Liver (tissue), 9 donors: ENCODE measurements around the gene SORL1. TPM values are rescaled to one million over a fixed set of nuclear protein-coding genes. Genes with fewer than 3 reads are reported as not detected.

Experiments
- DNase-seq: peaks from one replicate; pipeline ENCODE4 v3.0.0-alpha.2; 2017; ENCODE audit warnings: low spot score
- H3K27ac ChIP-seq, 2 donors: one replicate each; pipeline ENCODE4 v1.7.0; 2013; ENCODE audit warnings: inconsistent platforms in 2 of 2, low read length in 2 of 2, control low read depth in 1 of 2, low read depth in 1 of 2, mild to moderate bottlenecking in 1 of 2
- H3K27me3 ChIP-seq, 4 donors: one replicate each; pipeline versions ENCODE4 v1.6.1 to v1.7.0; 2013; ENCODE audit warnings: low read length in 3 of 4, inconsistent platforms in 1 of 4, mild to moderate bottlenecking in 1 of 4, moderate library complexity in 1 of 4; ENCODE audit not compliant: control insufficient read depth in 4 of 4, insufficient read depth in 4 of 4
- H3K36me3 ChIP-seq, 4 donors: one replicate each; pipeline versions ENCODE4 v1.6.1 to v1.7.0; 2013; ENCODE audit warnings: low read length in 3 of 4, mild to moderate bottlenecking in 3 of 4, low read depth in 1 of 4, moderate library complexity in 1 of 4; ENCODE audit not compliant: control insufficient read depth in 4 of 4, insufficient read depth in 3 of 4
- H3K4me1 ChIP-seq, 4 donors: one replicate each; pipeline versions ENCODE4 v1.6.1 to v1.7.0; 2013; ENCODE audit warnings: low read length in 3 of 4, mild to moderate bottlenecking in 3 of 4, moderate library complexity in 1 of 4; ENCODE audit not compliant: control insufficient read depth in 4 of 4, insufficient read depth in 4 of 4
- H3K4me3 ChIP-seq, 3 donors: one replicate each; pipeline versions ENCODE4 v1.6.1 to v1.7.0; 2013; ENCODE audit warnings: low read length in 3 of 3, control low read depth in 1 of 3, low read depth in 1 of 3, mild to moderate bottlenecking in 1 of 3
- H3K9ac ChIP-seq, 2 donors: one replicate each; pipeline ENCODE4 v1.7.0; 2013; ENCODE audit warnings: low read length in 2 of 2, mild to moderate bottlenecking in 2 of 2, moderate library complexity in 2 of 2, control low read depth in 1 of 2, low read depth in 1 of 2
- H3K9me3 ChIP-seq, 4 donors: one replicate each; pipeline versions ENCODE4 v1.6.1 to v1.7.0; 2013; ENCODE audit warnings: low read length in 3 of 4; ENCODE audit not compliant: control insufficient read depth in 4 of 4
- EGR1 ChIP-seq, 2 donors: IDR thresholded peaks; 2 replicates each; pipeline ENCODE4 v1.6.1; 2016 to 2018; ENCODE audit warnings: antibody characterized with exemption in 2 of 2, low read depth in 2 of 2
- FOXA1 ChIP-seq: IDR thresholded peaks from 2 replicates; pipeline ENCODE4 v1.6.1; 2016; ENCODE audit warnings: antibody characterized with exemption
- FOXA2 ChIP-seq: IDR thresholded peaks from 2 replicates; pipeline ENCODE4 v1.6.1; 2016; ENCODE audit warnings: antibody characterized with exemption
- GABPA ChIP-seq, 2 donors: IDR thresholded peaks in 1 of 2; conservative IDR thresholded peaks in 1 of 2; 2 replicates each; pipeline ENCODE4 v1.6.1; 2016; ENCODE audit warnings: antibody characterized with exemption in 2 of 2, mild to moderate bottlenecking in 1 of 2, moderate library complexity in 1 of 2
- HNF4A ChIP-seq, 2 donors: conservative IDR thresholded peaks; 2 replicates each; pipeline ENCODE4 v1.6.1; 2016; ENCODE audit warnings: antibody characterized with exemption in 2 of 2, mild to moderate bottlenecking in 2 of 2
- HNF4G ChIP-seq: IDR thresholded peaks from 2 replicates; pipeline ENCODE4 v1.6.1; 2016; ENCODE audit warnings: antibody characterized with exemption
- JUND ChIP-seq, 2 donors: IDR thresholded peaks; 2 replicates each; pipeline ENCODE4 v1.6.1; 2016; ENCODE audit warnings: antibody characterized with exemption in 2 of 2
- NR2F2 ChIP-seq: IDR thresholded peaks from 2 replicates; pipeline ENCODE4 v1.6.1; 2016; ENCODE audit warnings: antibody characterized with exemption
- RAD21 ChIP-seq, 2 donors: IDR thresholded peaks; 2 replicates each; pipeline ENCODE4 v1.6.1; 2016; ENCODE audit warnings: antibody characterized with exemption in 2 of 2, mild to moderate bottlenecking in 2 of 2
- RXRA ChIP-seq, 2 donors: IDR thresholded peaks; 2 replicates each; pipeline ENCODE4 v1.6.1; 2017 to 2018; ENCODE audit warnings: antibody characterized with exemption in 2 of 2, mild to moderate bottlenecking in 1 of 2
- SP1 ChIP-seq: IDR thresholded peaks from 2 replicates; pipeline ENCODE4 v1.6.1; 2018; ENCODE audit warnings: antibody characterized with exemption, mild to moderate bottlenecking
- TAF1 ChIP-seq: conservative IDR thresholded peaks from 2 replicates; pipeline ENCODE4 v1.6.1; 2016; ENCODE audit warnings: antibody characterized with exemption, mild to moderate bottlenecking
- YY1 ChIP-seq: IDR thresholded peaks from 2 replicates; pipeline ENCODE4 v1.6.1; 2016; ENCODE audit warnings: antibody characterized with exemption, mild to moderate bottlenecking
- WGBS: extraction: QIAGEN DNeasy Blood & Tissue Kit; methylation state at CpG from one replicate; pipeline ENCODE4 v1.1.7; 2013; 5-methylcytosine and 5-hydroxymethylcytosine counted together
- polyA plus RNA-seq, 2 donors: library from polyadenylated mRNA; stranded (reverse) in 1 of 2; unstranded in 1 of 2; fragments of 200-250 nt in 1 of 2; fragments of >200 nt in 1 of 2; fragmentation: Nextera tagmentation in 1 of 2; extraction: Ambion mirVana in 1 of 2; gene quantifications; one replicate each; pipeline versions ENCODE4 v1.2.1 to v1.2.3, GENCODE V29; 2013 to 2015
- total RNA-seq, 2 donors: library from RNA; depleted of rRNA; stranded (reverse); fragments of >200 nt; gene quantifications; one replicate each; pipeline ENCODE4 v1.2.3, GENCODE V29; 2014
- TF ChIP-seq, protein P1 (sequence below): IDR thresholded peaks from 2 replicates; pipeline ENCODE4 v1.6.1; 2016; ENCODE audit warnings: antibody characterized with exemption
- TF ChIP-seq, protein P2 (sequence below): IDR thresholded peaks from 2 replicates; pipeline ENCODE4 v1.6.1; 2016; ENCODE audit warnings: antibody characterized with exemption
- TF ChIP-seq, protein P3 (sequence below): IDR thresholded peaks from 2 replicates; pipeline ENCODE4 v1.6.1; 2016; ENCODE audit warnings: antibody characterized with exemption
- TF ChIP-seq, protein P4 (sequence below): IDR thresholded peaks from 2 replicates; pipeline ENCODE4 v1.6.1; 2016; ENCODE audit warnings: antibody characterized with exemption, mild to moderate bottlenecking
- TF ChIP-seq, protein P5 (sequence below): fragments of 150-350 bp; IDR thresholded peaks from 2 replicates; pipeline ENCODE4 v1.5.1; 2017; ENCODE audit warnings: improper control_type of control experiment, low read depth, low read length; ENCODE audit not compliant: missing input control
- donor health status: healthy.
- donor health status: healthy.
- donor health status: healthy.
- donor health status: healthy.
- donor health status: healthy.

The SORL1 gene
- total and polyA plus RNA-seq, 4 donors: 14.6 to 124 (median 25.4) TPM

DNA sequence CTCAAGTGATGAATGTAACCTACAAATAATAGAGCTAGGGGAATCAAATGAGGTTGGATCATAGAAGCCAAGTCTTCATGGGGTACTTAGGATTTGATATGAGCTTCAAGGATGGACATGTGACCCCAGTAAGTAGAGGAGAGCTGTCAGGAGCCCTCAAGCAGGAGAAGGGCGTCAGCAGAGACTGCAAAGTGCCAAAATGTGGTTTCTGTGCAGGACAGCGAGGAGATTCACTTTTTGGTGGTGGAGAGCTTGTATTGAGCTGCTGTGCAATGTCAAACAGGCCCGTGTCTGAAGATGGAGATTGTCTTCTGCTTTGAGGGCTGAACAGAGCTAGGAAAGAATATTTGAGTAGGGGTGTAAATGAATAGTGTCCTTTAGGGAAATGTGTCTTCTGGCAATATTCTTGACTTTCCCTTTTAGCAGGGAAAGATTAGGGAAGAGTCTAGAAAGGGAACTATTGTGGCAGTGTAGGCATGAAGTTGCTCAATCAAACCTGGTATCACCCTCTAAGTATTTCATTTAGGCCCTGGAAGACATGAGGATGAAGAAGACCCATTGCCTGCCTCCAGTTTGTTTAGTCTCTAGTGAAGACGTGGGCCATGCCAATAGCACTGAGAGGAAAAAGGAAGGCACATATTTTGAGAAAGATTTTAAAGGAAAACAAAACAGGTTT, 31.8 kb downstream of the SORL1 start:
- no peak for DNase-seq
- no peak overlapping the region for H3K4me3 ChIP-seq
- no peak overlapping the region for H3K27ac ChIP-seq
- H3K9me3 ChIP-seq: no peaks in the 10 kb centered on the region
- WGBS: 85% methylated on average over 4 of the region's 4 CpGs
- no peak overlapping the region for H3K9ac ChIP-seq
- H3K27me3 ChIP-seq: no peaks in the 10 kb centered on the region
- TF ChIP-seq SP1 (no peak), EGR1 (IDR thresholded peaks at IDR 0.05; ENCODE audit: low read depth in 2 of 2) (no peak), FOXA2 (no peak), NR2F2 (no peak), FOXA1 (no peak), GABPA (IDR thresholded peaks at IDR 0.05 in 1 of 2, conservative IDR thresholded peaks at IDR 0.05 in 1 of 2) (no peak)
- TF ChIP-seq, protein P1, sequence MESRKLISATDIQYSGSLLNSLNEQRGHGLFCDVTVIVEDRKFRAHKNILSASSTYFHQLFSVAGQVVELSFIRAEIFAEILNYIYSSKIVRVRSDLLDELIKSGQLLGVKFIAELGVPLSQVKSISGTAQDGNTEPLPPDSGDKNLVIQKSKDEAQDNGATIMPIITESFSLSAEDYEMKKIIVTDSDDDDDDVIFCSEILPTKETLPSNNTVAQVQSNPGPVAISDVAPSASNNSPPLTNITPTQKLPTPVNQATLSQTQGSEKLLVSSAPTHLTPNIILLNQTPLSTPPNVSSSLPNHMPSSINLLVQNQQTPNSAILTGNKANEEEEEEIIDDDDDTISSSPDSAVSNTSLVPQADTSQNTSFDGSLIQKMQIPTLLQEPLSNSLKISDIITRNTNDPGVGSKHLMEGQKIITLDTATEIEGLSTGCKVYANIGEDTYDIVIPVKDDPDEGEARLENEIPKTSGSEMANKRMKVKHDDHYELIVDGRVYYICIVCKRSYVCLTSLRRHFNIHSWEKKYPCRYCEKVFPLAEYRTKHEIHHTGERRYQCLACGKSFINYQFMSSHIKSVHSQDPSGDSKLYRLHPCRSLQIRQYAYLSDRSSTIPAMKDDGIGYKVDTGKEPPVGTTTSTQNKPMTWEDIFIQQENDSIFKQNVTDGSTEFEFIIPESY: no peak
- TF ChIP-seq, protein P2, sequence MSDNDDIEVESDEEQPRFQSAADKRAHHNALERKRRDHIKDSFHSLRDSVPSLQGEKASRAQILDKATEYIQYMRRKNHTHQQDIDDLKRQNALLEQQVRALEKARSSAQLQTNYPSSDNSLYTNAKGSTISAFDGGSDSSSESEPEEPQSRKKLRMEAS: no peak
- H3K4me1 ChIP-seq: no peaks in the 10 kb centered on the region
- peaks cover 5 to 32% (median 12%) of the 10 kb centered on the region in 4 donors for H3K36me3 ChIP-seq

DNA sequence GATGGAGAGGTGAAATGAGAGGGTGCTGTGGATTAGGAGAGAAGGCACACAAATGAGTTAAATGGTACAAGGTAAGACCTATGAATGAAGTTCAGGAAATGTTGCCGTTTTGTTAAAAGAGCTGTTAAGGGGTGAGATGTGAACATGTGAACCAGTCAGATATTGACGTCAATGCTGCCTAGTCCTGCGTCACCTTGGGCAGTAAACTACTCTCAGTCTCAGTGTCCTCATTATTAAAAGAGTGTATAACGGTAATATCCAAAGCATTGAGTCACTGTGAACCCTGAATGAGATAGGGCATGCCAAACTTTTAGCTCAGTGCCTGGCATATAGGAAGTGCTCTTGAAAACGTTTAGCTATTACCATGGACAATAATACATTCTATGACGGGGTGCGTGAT, 33.1 kb downstream of the SORL1 start:
- DNase-seq: no peak
- Histone ChIP-seq H3K9me3 (no peaks in the 10 kb centered on the region), H3K36me3 (peaks cover 3 to 37% (median 23%) of the 10 kb centered on the region in 4 donors), H3K27me3 (no peaks in the 10 kb centered on the region), H3K4me1 (no peaks in the 10 kb centered on the region), H3K4me3 (no peak overlapping the region), H3K27ac (no peak overlapping the region), H3K9ac (no peak overlapping the region)
- TF ChIP-seq JUND (IDR thresholded peaks at IDR 0.05) (no peak), RXRA (IDR thresholded peaks at IDR 0.05) (no peak), HNF4A (conservative IDR thresholded peaks at IDR 0.05) (no peak), NR2F2 (no peak), TAF1 (no peak), YY1 (no peak), SP1 (no peak), HNF4G (no peak), GABPA (IDR thresholded peaks at IDR 0.05 in 1 of 2, conservative IDR thresholded peaks at IDR 0.05 in 1 of 2) (no peak), RAD21 (IDR thresholded peaks at IDR 0.05) (no peak), EGR1 (IDR thresholded peaks at IDR 0.05; ENCODE audit: low read depth in 2 of 2) (no peak), FOXA2 (no peak), FOXA1 (no peak)
- TF ChIP-seq, protein P2: no peak
- TF ChIP-seq, protein P3, sequence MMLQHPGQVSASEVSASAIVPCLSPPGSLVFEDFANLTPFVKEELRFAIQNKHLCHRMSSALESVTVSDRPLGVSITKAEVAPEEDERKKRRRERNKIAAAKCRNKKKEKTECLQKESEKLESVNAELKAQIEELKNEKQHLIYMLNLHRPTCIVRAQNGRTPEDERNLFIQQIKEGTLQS: no peak
- TF ChIP-seq, protein P4, sequence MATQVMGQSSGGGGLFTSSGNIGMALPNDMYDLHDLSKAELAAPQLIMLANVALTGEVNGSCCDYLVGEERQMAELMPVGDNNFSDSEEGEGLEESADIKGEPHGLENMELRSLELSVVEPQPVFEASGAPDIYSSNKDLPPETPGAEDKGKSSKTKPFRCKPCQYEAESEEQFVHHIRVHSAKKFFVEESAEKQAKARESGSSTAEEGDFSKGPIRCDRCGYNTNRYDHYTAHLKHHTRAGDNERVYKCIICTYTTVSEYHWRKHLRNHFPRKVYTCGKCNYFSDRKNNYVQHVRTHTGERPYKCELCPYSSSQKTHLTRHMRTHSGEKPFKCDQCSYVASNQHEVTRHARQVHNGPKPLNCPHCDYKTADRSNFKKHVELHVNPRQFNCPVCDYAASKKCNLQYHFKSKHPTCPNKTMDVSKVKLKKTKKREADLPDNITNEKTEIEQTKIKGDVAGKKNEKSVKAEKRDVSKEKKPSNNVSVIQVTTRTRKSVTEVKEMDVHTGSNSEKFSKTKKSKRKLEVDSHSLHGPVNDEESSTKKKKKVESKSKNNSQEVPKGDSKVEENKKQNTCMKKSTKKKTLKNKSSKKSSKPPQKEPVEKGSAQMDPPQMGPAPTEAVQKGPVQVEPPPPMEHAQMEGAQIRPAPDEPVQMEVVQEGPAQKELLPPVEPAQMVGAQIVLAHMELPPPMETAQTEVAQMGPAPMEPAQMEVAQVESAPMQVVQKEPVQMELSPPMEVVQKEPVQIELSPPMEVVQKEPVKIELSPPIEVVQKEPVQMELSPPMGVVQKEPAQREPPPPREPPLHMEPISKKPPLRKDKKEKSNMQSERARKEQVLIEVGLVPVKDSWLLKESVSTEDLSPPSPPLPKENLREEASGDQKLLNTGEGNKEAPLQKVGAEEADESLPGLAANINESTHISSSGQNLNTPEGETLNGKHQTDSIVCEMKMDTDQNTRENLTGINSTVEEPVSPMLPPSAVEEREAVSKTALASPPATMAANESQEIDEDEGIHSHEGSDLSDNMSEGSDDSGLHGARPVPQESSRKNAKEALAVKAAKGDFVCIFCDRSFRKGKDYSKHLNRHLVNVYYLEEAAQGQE: no peak
- TF ChIP-seq, protein P1: no peak
- TF ChIP-seq, protein P5, sequence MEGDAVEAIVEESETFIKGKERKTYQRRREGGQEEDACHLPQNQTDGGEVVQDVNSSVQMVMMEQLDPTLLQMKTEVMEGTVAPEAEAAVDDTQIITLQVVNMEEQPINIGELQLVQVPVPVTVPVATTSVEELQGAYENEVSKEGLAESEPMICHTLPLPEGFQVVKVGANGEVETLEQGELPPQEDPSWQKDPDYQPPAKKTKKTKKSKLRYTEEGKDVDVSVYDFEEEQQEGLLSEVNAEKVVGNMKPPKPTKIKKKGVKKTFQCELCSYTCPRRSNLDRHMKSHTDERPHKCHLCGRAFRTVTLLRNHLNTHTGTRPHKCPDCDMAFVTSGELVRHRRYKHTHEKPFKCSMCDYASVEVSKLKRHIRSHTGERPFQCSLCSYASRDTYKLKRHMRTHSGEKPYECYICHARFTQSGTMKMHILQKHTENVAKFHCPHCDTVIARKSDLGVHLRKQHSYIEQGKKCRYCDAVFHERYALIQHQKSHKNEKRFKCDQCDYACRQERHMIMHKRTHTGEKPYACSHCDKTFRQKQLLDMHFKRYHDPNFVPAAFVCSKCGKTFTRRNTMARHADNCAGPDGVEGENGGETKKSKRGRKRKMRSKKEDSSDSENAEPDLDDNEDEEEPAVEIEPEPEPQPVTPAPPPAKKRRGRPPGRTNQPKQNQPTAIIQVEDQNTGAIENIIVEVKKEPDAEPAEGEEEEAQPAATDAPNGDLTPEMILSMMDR: no peak
- WGBS: 87% methylated on average over 7 of the region's 7 CpGs
